Measurements from ENCODE around the gene CNST.

GRCh38 chr1:246600579-246600978 is 34.3 kb downstream of the CNST start:
- TF ChIP-seq, protein P1, sequence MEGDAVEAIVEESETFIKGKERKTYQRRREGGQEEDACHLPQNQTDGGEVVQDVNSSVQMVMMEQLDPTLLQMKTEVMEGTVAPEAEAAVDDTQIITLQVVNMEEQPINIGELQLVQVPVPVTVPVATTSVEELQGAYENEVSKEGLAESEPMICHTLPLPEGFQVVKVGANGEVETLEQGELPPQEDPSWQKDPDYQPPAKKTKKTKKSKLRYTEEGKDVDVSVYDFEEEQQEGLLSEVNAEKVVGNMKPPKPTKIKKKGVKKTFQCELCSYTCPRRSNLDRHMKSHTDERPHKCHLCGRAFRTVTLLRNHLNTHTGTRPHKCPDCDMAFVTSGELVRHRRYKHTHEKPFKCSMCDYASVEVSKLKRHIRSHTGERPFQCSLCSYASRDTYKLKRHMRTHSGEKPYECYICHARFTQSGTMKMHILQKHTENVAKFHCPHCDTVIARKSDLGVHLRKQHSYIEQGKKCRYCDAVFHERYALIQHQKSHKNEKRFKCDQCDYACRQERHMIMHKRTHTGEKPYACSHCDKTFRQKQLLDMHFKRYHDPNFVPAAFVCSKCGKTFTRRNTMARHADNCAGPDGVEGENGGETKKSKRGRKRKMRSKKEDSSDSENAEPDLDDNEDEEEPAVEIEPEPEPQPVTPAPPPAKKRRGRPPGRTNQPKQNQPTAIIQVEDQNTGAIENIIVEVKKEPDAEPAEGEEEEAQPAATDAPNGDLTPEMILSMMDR (conservative IDR thresholded peaks at IDR 0.05; ENCODE audit: low read length), result no peak
- no peak for TF ChIP-seq EZH2phosphoT487 (IDR thresholded peaks at IDR 0.05; ENCODE audit: borderline replicate concordance, low read depth, low read length)

Measured in OCI-LY7 (cell line).